ENCODE measurements around the gene PRICKLE1.

Gene PRICKLE1

DNA sequence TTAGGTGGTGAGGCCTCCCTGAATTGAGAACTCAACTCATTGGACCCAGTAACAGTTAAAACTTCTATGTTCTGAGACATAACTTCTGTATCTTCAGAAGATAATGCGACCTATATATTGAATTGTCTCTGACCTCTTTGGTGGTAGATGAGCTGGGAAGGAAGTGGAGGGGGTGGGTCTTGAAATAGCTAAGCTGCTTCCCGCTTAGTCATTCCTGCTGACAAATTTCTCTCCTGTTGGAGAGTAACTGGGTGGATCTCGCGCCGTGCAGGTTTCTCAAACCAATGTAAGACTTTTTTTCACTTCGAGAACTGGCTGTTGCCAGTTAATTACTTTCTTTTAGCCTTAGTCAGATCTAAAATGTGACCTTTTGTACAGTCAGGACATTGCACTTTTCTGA lies 162.8 kb downstream of the PRICKLE1 start:
- H3K9me3 Mint-ChIP-seq: no peaks in the 10 kb centered on the region
- no peak overlapping the region for H3K27ac Mint-ChIP-seq
- ATAC-seq (ENCODE audit: low read depth) (no peak), DNase-seq (ENCODE audit: low spot score in 2 of 2) (no peak)
- peaks cover 27% of the 10 kb centered on the region for H3K36me3 Mint-ChIP-seq
- no peaks in the 10 kb centered on the region for H3K27me3 Mint-ChIP-seq
- no peak overlapping the region for H3K4me3 Mint-ChIP-seq
- H3K4me1 Mint-ChIP-seq: peaks cover 9% of the 10 kb centered on the region

DNA sequence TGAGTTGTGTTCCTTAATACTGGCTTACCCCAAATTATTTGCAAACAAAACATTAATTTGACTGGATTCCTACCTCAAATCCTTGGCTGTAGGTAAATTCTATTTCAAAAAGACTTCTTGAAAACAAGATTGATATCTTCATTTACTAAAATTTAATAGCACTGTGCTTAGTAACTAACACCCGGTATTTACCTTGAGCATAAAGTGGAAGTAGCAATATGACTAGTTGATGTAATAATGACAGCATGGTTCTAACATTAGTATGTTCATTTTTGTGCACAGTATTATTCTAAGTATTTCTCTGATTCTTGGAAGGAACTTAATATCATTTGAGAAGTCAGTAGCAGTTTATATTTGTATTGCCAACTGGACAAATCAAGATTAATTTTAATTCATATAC lies 166.8 kb downstream of the PRICKLE1 start:
- no peak overlapping the region for H3K4me3 Mint-ChIP-seq
- H3K36me3 Mint-ChIP-seq: peaks cover 15% of the 10 kb centered on the region
- peaks cover 18% of the 10 kb centered on the region for H3K4me1 Mint-ChIP-seq
- DNase-seq (ENCODE audit: low spot score in 2 of 2): no peak
- no peak for ATAC-seq (ENCODE audit: low read depth)
- no peaks in the 10 kb centered on the region for H3K9me3 Mint-ChIP-seq
- H3K27ac Mint-ChIP-seq: no peak overlapping the region
- H3K27me3 Mint-ChIP-seq: no peaks in the 10 kb centered on the region

DNA sequence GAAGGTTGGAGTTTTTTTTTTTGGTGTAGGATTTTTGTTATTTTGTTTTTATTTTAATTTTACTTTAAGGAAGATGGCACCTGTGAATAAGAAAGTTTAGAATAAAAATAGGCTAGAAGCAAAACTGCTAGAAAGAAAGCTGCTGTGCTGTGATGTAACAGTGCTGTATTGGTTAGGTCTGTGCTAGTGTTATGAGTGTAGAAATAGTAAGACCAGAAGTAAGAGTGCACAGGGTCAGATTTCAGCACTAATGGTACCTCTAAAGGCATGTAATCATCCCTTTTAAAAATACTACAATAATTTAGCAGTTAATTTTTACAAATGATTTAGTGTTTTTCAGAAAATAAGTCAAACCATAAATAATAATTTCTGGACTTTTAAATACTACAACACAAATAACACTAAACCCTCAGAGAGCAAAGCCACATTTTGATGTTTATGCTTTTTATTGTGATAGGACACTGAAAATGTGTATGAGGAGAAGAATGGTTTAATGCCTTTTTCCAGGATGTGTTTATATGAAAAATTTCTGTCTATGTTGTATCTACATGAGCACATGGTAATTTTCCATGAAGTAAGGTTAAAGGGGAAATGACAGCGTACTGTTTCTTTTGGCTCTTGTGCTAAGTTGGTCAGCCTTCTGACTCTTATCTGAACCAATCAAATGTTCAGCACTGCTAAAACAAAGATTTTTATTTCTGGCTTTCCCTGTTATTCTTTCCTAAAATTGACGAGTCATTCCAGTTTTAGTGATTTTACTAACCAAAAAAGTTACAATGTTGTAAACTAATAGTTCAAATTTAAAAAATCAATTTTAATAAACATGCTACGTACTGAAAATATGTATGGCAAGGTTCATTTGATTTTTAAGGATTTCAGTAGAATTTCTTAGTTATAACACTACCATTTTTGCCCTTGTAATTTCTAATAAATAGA lies 167.4 kb downstream of the PRICKLE1 start:
- Mint-ChIP-seq H3K36me3 (peaks cover 10% of the 10 kb centered on the region), H3K4me1 (peaks cover 16% of the 10 kb centered on the region), H3K27me3 (no peaks in the 10 kb centered on the region), H3K9me3 (no peaks in the 10 kb centered on the region), H3K27ac (no peak overlapping the region), H3K4me3 (no peak overlapping the region)
- no peak for ATAC-seq (ENCODE audit: low read depth)
- no peak for DNase-seq (ENCODE audit: low spot score in 2 of 2)

DNA sequence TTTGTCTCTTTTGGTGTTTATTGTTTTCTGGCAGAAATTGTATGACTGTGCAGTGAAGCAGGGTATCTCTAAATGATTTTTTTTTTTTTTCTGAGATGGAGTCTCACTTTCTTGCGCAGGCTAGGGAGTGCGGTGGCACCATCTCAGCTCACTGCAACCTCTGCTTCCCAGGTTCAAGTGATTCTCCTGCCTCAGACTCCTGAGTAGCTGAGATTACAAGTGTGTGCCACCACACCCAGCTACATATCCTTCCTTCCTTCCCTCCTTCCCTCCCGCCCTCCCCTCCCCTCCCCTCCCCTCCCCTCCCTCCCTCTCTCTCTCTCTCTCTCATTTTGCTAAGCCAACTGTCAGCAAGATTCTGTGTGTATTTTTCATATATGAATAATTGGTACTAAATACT lies 169.2 kb downstream of the PRICKLE1 start:
- DNase-seq (ENCODE audit: low spot score in 2 of 2) (no peak), ATAC-seq (ENCODE audit: low read depth) (no peak)
- no peaks in the 10 kb centered on the region for H3K9me3 Mint-ChIP-seq
- H3K4me1 Mint-ChIP-seq: peaks cover 26% of the 10 kb centered on the region
- H3K4me3 Mint-ChIP-seq: no peak overlapping the region
- peak overlapping the region; percentile 49 for H3K27ac Mint-ChIP-seq
- peaks cover 18% of the 10 kb centered on the region for H3K36me3 Mint-ChIP-seq
- H3K27me3 Mint-ChIP-seq: no peaks in the 10 kb centered on the region

DNA sequence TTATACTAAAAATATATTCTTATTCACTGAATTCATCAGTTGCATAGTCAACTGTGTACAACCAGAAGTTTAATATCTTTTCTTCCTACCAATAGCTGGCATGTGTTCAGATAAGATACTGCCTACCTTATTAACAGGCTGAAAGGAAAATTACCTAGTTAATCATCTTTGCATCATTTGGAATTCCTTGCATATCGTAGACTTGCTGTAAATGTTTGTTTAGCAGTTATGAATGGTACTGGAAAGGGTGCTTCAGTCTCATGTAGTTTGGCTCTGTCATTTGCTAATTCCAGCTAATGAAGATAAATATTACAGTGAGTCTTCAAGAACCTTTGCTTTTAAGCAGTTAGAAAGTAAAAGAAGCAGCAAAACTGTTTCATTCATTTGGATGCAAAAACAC lies 179.2 kb downstream of the PRICKLE1 start:
- Mint-ChIP-seq H3K36me3 (peaks cover 19% of the 10 kb centered on the region), H3K27me3 (no peaks in the 10 kb centered on the region), H3K27ac (no peak overlapping the region), H3K9me3 (no peaks in the 10 kb centered on the region), H3K4me1 (peaks cover 13% of the 10 kb centered on the region), H3K4me3 (no peak overlapping the region)
- ATAC-seq (ENCODE audit: low read depth) (no peak), DNase-seq (ENCODE audit: low spot score in 2 of 2) (no peak)

DNA sequence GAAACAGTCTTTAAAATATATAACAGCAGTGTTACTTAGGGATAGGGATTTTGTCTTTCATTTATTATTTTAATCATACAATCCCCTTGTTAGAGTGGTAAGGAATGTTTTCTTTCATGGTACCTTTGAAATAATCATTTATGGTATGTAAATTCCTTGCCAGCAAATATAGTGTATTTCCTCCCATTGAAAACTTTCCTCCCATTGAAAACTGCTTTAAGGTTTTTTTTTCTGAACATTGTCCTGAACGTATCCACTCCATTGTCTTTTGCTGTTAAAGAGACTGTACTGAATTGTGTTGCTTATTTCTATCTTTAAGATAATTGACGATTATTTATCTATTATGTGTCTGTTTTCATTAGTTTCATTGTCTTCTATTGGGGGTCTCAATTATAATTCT lies 180.1 kb downstream of the PRICKLE1 start:
- Mint-ChIP-seq H3K27ac (no peak overlapping the region), H3K4me3 (no peak overlapping the region), H3K9me3 (no peaks in the 10 kb centered on the region), H3K4me1 (peaks cover 17% of the 10 kb centered on the region), H3K27me3 (no peaks in the 10 kb centered on the region), H3K36me3 (peaks cover 21% of the 10 kb centered on the region)
- DNase-seq (ENCODE audit: low spot score in 2 of 2) (no peak), ATAC-seq (ENCODE audit: low read depth) (no peak)

DNA sequence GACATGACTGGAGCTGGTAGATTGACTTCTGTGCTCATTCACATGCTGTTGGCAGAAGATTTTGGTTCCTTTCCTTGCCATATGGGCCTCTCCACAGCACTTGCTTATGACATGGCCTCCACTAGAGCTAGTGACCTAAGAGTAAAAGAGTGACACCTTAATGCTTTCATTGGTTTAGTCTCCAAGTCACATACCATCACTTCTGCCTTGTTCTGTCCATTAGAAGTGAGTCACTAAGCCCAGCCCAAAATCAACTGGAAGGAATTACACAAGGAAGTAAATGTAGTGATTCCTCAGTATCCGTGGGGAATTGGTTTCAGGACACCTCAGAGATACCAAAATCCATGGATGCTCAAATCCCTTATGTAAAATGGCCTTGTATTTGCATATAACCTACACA lies 182.2 kb downstream of the PRICKLE1 start:
- no peak for ATAC-seq (ENCODE audit: low read depth)
- Mint-ChIP-seq H3K27me3 (no peaks in the 10 kb centered on the region), H3K36me3 (peaks cover 18% of the 10 kb centered on the region), H3K9me3 (no peaks in the 10 kb centered on the region), H3K4me1 (peaks cover 11% of the 10 kb centered on the region), H3K27ac (peak overlapping the region; percentile 45), H3K4me3 (no peak overlapping the region)
- DNase-seq (ENCODE audit: low spot score in 2 of 2): no peak

Measured in memory B cell (primary cell).